ENCODE measurements around the gene TRIM73.
"Not testable (repeated sequence)": the region's sequence is repeated elsewhere in the genome, so short reads cannot be mapped to it uniquely, and the experiment has no call there.

The TRIM73 gene

DNA sequence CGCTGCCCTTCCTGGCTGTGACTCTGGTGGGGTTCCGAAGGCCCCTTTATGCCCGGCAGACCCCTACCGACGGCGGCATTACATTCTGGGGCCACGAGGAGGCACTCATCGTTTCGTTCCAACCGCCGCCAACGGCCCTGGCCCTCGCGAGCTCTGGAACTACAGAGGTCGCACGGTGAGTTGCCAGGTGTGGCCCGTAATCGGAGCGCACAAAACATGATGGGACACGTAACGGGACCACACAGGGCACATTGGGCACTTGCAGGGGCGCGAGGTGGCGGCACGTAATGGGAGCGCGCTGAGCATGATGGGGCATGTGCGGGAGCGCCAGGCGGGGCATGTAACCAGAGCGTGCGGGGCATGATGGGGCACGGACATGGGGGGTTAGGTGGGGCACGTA, at the start of gene TRIM73:
TRIM73 (plus strand) TSS at position 301 of the 400 bp plus-strand sequence. CDS start 3,305 bp downstream, outside the sequence.
- not testable (repeated sequence) for H3K4me3 ChIP-seq (ENCODE audit: low read length in 2 of 2); H3K27ac ChIP-seq (ENCODE audit: low read depth in 2 of 2, low read length in 2 of 2); H3K36me3 ChIP-seq (ENCODE audit: control insufficient read depth in 2 of 2, insufficient read depth in 2 of 2, low read length in 2 of 2); H3K9me3 ChIP-seq (ENCODE audit: control insufficient read depth in 2 of 2, low read length in 2 of 2); H3K9ac ChIP-seq (ENCODE audit: low read depth in 1 of 2, low read length in 2 of 2); H3K4me1 ChIP-seq (ENCODE audit: control insufficient read depth in 2 of 2, insufficient read depth in 2 of 2, low read length in 2 of 2); H3K27me3 ChIP-seq (ENCODE audit: control insufficient read depth in 2 of 2, insufficient read depth in 2 of 2, low read length in 2 of 2)

DNA sequence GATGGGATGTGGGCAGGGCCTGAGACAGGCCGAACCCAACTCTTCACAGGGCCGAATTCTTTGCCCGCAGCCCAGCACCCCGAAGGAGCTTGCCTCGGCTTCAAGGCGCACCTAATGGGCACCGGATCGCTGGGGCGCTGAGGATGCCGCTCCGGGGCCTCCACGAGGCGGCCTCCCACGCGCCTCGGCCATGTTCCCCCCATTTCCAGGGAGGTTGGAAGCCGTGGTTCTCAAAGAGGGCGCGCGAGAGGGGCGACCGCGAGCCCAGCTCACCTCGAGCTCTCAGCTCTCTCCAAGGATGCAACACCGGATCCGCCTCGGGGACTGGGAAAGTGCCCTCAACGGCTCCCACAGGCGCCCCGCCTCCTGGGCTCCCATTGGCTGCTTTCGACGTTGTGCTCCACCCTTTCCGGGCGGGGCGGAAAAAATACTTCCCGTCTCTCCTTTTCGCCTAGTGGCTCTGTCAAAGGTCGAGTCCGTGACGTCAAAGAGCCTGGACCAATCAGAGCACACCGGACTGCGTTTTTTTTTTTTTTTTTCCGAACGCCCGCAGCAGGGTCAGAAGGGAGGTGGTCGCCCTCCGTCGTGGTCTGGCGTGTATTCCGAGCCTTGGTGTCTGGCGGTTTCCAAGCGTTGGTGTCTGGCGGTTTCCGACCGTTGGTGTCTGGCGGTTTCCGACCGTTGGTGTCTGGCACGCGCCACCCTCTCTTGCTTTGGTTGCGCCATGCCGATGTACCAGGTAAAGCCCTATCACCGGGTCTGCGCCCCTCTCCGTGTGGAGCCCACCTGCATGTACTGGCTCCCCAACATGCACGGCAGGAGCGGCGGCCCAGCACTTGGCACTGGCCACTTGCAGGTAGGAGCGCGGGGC, 36.5 kb upstream of the TRIM73 start:
- not testable (repeated sequence) for H3K9me3 ChIP-seq (ENCODE audit: control insufficient read depth in 2 of 2, low read length in 2 of 2); H3K27me3 ChIP-seq (ENCODE audit: control insufficient read depth in 2 of 2, insufficient read depth in 2 of 2, low read length in 2 of 2); H3K36me3 ChIP-seq (ENCODE audit: control insufficient read depth in 2 of 2, insufficient read depth in 2 of 2, low read length in 2 of 2); H3K4me1 ChIP-seq (ENCODE audit: control insufficient read depth in 2 of 2, insufficient read depth in 2 of 2, low read length in 2 of 2); H3K9ac ChIP-seq (ENCODE audit: low read depth in 1 of 2, low read length in 2 of 2)
- H3K27ac ChIP-seq (ENCODE audit: low read depth in 2 of 2, low read length in 2 of 2), result peak overlapping the region in 1 of 2 donors; percentile 43
- H3K4me3 ChIP-seq (ENCODE audit: low read length in 2 of 2), result peak overlapping the region in 1 of 2 donors; percentile 31

DNA sequence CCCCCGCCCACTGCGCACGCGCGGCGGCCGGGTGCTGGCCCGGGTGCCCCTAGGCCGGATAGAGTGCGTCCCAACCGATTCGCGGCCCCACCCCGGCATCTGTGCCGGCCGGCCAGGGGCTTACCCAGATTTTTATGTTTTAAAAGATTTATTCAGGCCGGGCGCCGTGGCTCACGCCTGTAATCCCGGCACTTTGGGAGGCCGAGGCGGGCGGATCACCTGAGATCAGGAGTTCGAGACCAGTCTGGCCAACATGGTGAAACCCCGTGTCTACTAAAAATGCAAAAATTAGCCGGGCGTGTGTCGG, 35.9 kb upstream of the TRIM73 start:
- H3K27ac ChIP-seq (ENCODE audit: low read depth in 2 of 2, low read length in 2 of 2); H3K9me3 ChIP-seq (ENCODE audit: control insufficient read depth in 2 of 2, low read length in 2 of 2); H3K4me1 ChIP-seq (ENCODE audit: control insufficient read depth in 2 of 2, insufficient read depth in 2 of 2, low read length in 2 of 2); H3K27me3 ChIP-seq (ENCODE audit: control insufficient read depth in 2 of 2, insufficient read depth in 2 of 2, low read length in 2 of 2); H3K9ac ChIP-seq (ENCODE audit: low read depth in 1 of 2, low read length in 2 of 2); H3K36me3 ChIP-seq (ENCODE audit: control insufficient read depth in 2 of 2, insufficient read depth in 2 of 2, low read length in 2 of 2); H3K4me3 ChIP-seq (ENCODE audit: low read length in 2 of 2): not testable (repeated sequence)

DNA sequence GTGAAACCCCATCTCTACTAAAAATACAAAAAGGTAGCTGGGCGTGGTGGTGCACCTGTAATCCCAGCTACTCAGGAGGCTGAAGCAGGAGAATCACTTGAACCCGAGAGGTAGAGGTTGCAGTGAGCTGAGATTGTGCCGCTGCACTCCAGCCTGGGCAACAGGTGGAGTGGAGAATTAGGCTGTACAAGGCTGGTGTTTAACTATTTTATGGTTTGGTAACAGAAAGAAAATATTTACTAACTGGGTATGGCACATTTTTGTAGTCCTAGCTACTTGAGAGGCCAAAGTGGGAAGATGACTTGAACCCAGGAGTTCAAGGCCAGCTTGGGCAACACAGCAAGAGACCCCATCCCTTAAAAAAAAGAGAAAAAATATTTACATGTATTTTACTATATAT, 31.4 kb upstream of the TRIM73 start:
- H3K9me3 ChIP-seq (ENCODE audit: control insufficient read depth in 2 of 2, low read length in 2 of 2); H3K9ac ChIP-seq (ENCODE audit: low read depth in 1 of 2, low read length in 2 of 2); H3K36me3 ChIP-seq (ENCODE audit: control insufficient read depth in 2 of 2, insufficient read depth in 2 of 2, low read length in 2 of 2); H3K27me3 ChIP-seq (ENCODE audit: control insufficient read depth in 2 of 2, insufficient read depth in 2 of 2, low read length in 2 of 2); H3K27ac ChIP-seq (ENCODE audit: low read depth in 2 of 2, low read length in 2 of 2); H3K4me3 ChIP-seq (ENCODE audit: low read length in 2 of 2); H3K4me1 ChIP-seq (ENCODE audit: control insufficient read depth in 2 of 2, insufficient read depth in 2 of 2, low read length in 2 of 2): not testable (repeated sequence)

DNA sequence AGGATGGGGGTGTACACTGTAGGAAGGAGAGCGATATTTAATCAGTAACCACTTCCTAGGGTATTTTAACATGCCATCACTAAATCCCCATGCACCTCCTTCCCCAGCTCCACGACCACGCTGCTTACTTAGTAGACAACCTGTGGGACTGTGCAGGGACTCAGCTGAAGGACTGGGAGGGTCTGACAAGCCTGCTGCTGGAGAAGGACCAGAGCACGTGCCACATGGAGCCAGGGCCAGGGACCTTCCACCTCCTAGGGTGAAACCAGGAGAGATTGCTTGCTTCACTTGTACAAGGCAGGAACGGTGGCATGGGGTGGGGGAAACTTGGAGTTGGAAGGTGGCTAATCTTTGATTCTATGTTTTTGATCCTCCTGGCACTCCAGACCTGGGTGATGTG, 28.8 kb upstream of the TRIM73 start:
- not testable (repeated sequence) for H3K4me3 ChIP-seq (ENCODE audit: low read length in 2 of 2); H3K27ac ChIP-seq (ENCODE audit: low read depth in 2 of 2, low read length in 2 of 2); H3K9ac ChIP-seq (ENCODE audit: low read depth in 1 of 2, low read length in 2 of 2); H3K27me3 ChIP-seq (ENCODE audit: control insufficient read depth in 2 of 2, insufficient read depth in 2 of 2, low read length in 2 of 2); H3K36me3 ChIP-seq (ENCODE audit: control insufficient read depth in 2 of 2, insufficient read depth in 2 of 2, low read length in 2 of 2); H3K4me1 ChIP-seq (ENCODE audit: control insufficient read depth in 2 of 2, insufficient read depth in 2 of 2, low read length in 2 of 2); H3K9me3 ChIP-seq (ENCODE audit: control insufficient read depth in 2 of 2, low read length in 2 of 2)

DNA sequence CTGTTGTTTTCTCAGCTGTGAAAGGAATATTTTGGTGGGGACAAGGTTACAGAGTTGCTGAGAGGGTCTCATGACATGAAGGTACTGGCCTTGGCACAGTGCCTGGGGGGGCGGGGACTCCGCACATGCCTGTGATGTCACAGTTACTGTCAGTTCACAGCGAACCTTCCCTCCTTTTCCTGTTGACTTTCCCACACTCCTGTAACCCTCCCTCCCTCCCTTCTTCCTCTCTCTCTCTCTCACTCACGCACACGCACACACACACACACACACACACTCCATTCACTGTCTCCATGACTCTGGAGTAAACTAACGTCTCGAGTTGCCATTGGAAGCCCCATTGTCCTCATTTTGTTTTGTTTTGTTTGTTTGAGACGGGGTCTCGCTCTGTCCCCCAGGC, 28.1 kb upstream of the TRIM73 start:
- H3K27ac ChIP-seq (ENCODE audit: low read depth in 2 of 2, low read length in 2 of 2); H3K4me1 ChIP-seq (ENCODE audit: control insufficient read depth in 2 of 2, insufficient read depth in 2 of 2, low read length in 2 of 2); H3K36me3 ChIP-seq (ENCODE audit: control insufficient read depth in 2 of 2, insufficient read depth in 2 of 2, low read length in 2 of 2); H3K9me3 ChIP-seq (ENCODE audit: control insufficient read depth in 2 of 2, low read length in 2 of 2); H3K27me3 ChIP-seq (ENCODE audit: control insufficient read depth in 2 of 2, insufficient read depth in 2 of 2, low read length in 2 of 2); H3K4me3 ChIP-seq (ENCODE audit: low read length in 2 of 2); H3K9ac ChIP-seq (ENCODE audit: low read depth in 1 of 2, low read length in 2 of 2): not testable (repeated sequence)

DNA sequence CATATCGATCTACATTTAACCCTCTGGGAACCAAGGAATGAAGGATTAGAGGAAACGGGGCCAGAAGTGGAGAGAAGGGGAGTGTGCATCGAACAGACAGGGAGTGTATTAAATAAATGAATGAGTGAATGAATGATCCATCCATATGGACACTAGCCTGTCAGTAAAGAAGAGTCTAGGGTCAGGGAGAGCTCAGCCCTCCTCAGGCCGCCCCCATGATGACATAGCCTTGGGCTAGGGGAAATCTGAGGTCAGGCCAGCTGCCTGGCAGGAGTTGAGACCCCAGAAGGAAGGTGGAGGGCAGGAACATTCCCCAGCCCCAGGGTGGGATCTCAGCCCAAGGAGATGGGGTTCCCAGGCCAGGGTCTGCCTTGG, 21.3 kb upstream of the TRIM73 start:
- H3K9me3 ChIP-seq (ENCODE audit: control insufficient read depth in 2 of 2, low read length in 2 of 2); H3K27ac ChIP-seq (ENCODE audit: low read depth in 2 of 2, low read length in 2 of 2); H3K27me3 ChIP-seq (ENCODE audit: control insufficient read depth in 2 of 2, insufficient read depth in 2 of 2, low read length in 2 of 2); H3K9ac ChIP-seq (ENCODE audit: low read depth in 1 of 2, low read length in 2 of 2); H3K4me1 ChIP-seq (ENCODE audit: control insufficient read depth in 2 of 2, insufficient read depth in 2 of 2, low read length in 2 of 2); H3K36me3 ChIP-seq (ENCODE audit: control insufficient read depth in 2 of 2, insufficient read depth in 2 of 2, low read length in 2 of 2); H3K4me3 ChIP-seq (ENCODE audit: low read length in 2 of 2): not testable (repeated sequence)

DNA sequence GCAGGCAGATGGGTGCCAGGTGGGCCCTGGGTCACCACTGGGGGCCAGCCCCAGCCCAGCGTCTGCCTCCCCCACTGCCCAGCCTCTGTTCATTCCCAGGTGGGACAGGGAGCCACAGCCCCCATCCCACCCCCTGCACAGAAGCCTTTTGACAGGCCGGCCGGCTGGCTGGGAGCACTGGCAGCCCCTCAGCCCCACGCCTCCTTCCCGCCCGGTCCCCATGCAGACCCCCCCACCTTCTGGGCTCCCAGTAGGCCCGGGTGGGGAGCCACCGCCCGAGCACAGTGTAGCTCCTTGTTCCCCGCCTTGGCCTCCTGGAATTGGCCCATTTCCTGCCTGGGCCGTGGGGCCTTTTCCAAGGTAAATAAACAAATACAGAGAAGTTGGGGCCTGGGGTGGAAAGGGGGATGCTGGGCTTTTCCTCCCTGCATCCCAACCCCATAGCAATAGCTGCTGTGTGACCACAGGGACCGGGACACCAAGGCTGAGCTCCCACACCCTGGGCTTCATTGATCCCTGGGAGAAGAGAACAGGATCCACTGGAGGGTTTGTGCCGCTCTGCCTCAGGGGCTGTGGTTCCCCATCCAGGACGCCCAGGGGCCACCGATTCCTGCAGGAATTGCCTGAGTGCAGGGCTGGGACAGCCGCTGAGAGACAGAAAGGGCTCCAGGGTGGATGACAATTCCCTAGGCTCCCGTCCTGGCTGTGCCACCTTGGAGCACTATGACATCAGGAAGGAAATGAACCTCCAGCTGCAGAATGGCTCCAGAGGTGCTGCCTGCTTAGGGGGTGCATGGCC, 20.7 kb upstream of the TRIM73 start:
- not testable (repeated sequence) for H3K27me3 ChIP-seq (ENCODE audit: control insufficient read depth in 2 of 2, insufficient read depth in 2 of 2, low read length in 2 of 2); H3K4me3 ChIP-seq (ENCODE audit: low read length in 2 of 2); H3K27ac ChIP-seq (ENCODE audit: low read depth in 2 of 2, low read length in 2 of 2); H3K9ac ChIP-seq (ENCODE audit: low read depth in 1 of 2, low read length in 2 of 2); H3K4me1 ChIP-seq (ENCODE audit: control insufficient read depth in 2 of 2, insufficient read depth in 2 of 2, low read length in 2 of 2); H3K9me3 ChIP-seq (ENCODE audit: control insufficient read depth in 2 of 2, low read length in 2 of 2); H3K36me3 ChIP-seq (ENCODE audit: control insufficient read depth in 2 of 2, insufficient read depth in 2 of 2, low read length in 2 of 2)

DNA sequence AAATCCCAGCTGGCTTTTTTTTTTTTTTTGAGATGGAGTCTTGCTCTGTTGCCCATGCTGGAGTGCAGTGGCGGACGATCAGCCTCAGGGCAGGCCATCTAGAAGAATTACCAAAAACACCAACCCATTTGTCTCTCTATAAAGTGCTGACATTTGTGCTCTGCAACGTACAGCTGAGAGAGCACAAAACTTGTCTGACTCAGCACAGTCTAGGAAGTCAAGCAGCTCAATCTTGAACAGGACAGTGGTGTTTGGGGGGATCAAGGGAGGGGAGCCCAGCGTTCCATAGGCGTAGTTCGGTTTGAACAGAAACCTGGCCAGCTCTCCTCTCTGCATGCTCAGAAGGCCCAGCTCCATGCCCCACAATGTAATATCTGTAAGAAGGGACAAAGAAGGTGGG, 2.2 kb upstream of the TRIM73 start:
- H3K4me3 ChIP-seq (ENCODE audit: low read length in 2 of 2); H3K9me3 ChIP-seq (ENCODE audit: control insufficient read depth in 2 of 2, low read length in 2 of 2); H3K9ac ChIP-seq (ENCODE audit: low read depth in 1 of 2, low read length in 2 of 2); H3K27ac ChIP-seq (ENCODE audit: low read depth in 2 of 2, low read length in 2 of 2); H3K27me3 ChIP-seq (ENCODE audit: control insufficient read depth in 2 of 2, insufficient read depth in 2 of 2, low read length in 2 of 2); H3K36me3 ChIP-seq (ENCODE audit: control insufficient read depth in 2 of 2, insufficient read depth in 2 of 2, low read length in 2 of 2); H3K4me1 ChIP-seq (ENCODE audit: control insufficient read depth in 2 of 2, insufficient read depth in 2 of 2, low read length in 2 of 2): not testable (repeated sequence)

DNA sequence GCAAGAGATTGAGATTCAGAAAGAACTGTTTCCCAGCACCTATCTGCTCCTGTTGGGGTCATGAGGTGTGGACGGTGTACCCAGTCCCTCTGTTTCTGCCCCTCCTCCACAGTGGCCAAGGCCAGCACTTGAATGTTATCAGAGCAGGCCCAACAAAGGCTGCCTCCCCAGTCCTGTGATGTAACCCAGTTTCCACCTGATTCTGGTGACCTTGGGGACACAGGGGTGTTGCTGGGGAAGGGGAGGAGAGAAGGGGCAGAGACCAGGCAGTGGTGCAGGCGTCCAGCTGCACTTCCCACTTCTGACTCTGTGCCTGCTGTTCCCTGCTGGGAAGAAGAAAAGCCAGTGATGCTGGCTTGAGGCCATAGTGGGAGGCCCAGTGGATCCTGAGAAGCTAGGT, 2.4 kb downstream of the TRIM73 start:
- H3K27me3 ChIP-seq (ENCODE audit: control insufficient read depth in 2 of 2, insufficient read depth in 2 of 2, low read length in 2 of 2); H3K4me3 ChIP-seq (ENCODE audit: low read length in 2 of 2); H3K27ac ChIP-seq (ENCODE audit: low read depth in 2 of 2, low read length in 2 of 2); H3K9ac ChIP-seq (ENCODE audit: low read depth in 1 of 2, low read length in 2 of 2); H3K36me3 ChIP-seq (ENCODE audit: control insufficient read depth in 2 of 2, insufficient read depth in 2 of 2, low read length in 2 of 2); H3K9me3 ChIP-seq (ENCODE audit: control insufficient read depth in 2 of 2, low read length in 2 of 2); H3K4me1 ChIP-seq (ENCODE audit: control insufficient read depth in 2 of 2, insufficient read depth in 2 of 2, low read length in 2 of 2): not testable (repeated sequence)
